Activated CD4-positive, CD25-positive, alpha-beta regulatory T cell treated with anti-CD3 and anti-CD28 coated beads, Interleukin-2, amount 50 U/mL, for 16 hours (primary cell): ENCODE data around the gene CAT.
"Not testable (repeated sequence)": the region's sequence is repeated elsewhere in the genome, so short reads cannot be mapped to it uniquely, and the experiment has no call there.

ENCODE experiments used
- DNase-seq: peaks from one replicate; pipeline ENCODE4 v3.0.0-alpha.2; 2020; ENCODE audit warnings: low read depth, low spot score

CAT gene

GRCh38 chr11:34438529-34439507, at the start of gene CAT:
TSS of gene CAT (plus strand) at chr11:34438934. CDS start at chr11:34439014, 80 bp downstream.
- peak; percentile 97 for DNase-seq

GRCh38 chr11:34394771-34395300, 43.9 kb upstream of the CAT start:
- no peak for DNase-seq

- DNase-seq, result no peak
Measured at GRCh38 chr11:34395916-34396550, 42.7 kb upstream of the CAT start.

- no peak for DNase-seq
Measured at GRCh38 chr11:34397120-34397519, 41.6 kb upstream of the CAT start.

GRCh38 chr11:34397811-34398210, 40.9 kb upstream of the CAT start:
- no peak for DNase-seq

GRCh38 chr11:34403431-34403830, 35.3 kb upstream of the CAT start:
- DNase-seq, result no peak

- no peak for DNase-seq
Measured at GRCh38 chr11:34404280-34404679, 34.5 kb upstream of the CAT start.

GRCh38 chr11:34405079-34405858, 33.5 kb upstream of the CAT start:
- no peak for DNase-seq

GRCh38 chr11:34406413-34406812, 32.3 kb upstream of the CAT start:
- no peak for DNase-seq

- DNase-seq, result no peak
Measured at GRCh38 chr11:34407121-34407813, 31.5 kb upstream of the CAT start.

- DNase-seq, result no peak
Measured at GRCh38 chr11:34408580-34409172, 30.1 kb upstream of the CAT start.

- no peak for DNase-seq
Measured at GRCh38 chr11:34411111-34411510, 27.6 kb upstream of the CAT start.

GRCh38 chr11:34411791-34412190, 26.9 kb upstream of the CAT start:
- no peak for DNase-seq

GRCh38 chr11:34413263-34413662, 25.5 kb upstream of the CAT start:
- no peak for DNase-seq

- no peak for DNase-seq
Measured at GRCh38 chr11:34415538-34415937, 23.2 kb upstream of the CAT start.

GRCh38 chr11:34416088-34416487, 22.6 kb upstream of the CAT start:
- no peak for DNase-seq

- DNase-seq, result no peak
Measured at GRCh38 chr11:34416766-34417165, 22.0 kb upstream of the CAT start.

- DNase-seq, result no peak
Measured at GRCh38 chr11:34417202-34417601, 21.5 kb upstream of the CAT start.

- DNase-seq, result no peak
Measured at GRCh38 chr11:34419158-34419557, 19.6 kb upstream of the CAT start.

GRCh38 chr11:34423300-34423699, 15.4 kb upstream of the CAT start:
- no peak for DNase-seq

GRCh38 chr11:34424826-34425225, 13.9 kb upstream of the CAT start:
- DNase-seq, result not testable (repeated sequence)
